Loucy (cell line): ENCODE results near the gene MTO1.

Source experiments
- H2AFZ ChIP-seq: fragments of 200-600 bp; sonication (generic); 2 replicates; pipeline ENCODE4 v1.6.0; 2016; ENCODE audit warnings: antibody characterized with exemption, mild to moderate bottlenecking, low read length, moderate library complexity
- H3F3A ChIP-seq: fragments of 200-600 bp; 2 replicates; pipeline ENCODE4 v1.6.0; 2016; ENCODE audit warnings: antibody characterized with exemption, low read depth, mild to moderate bottlenecking
- H3K27me3 ChIP-seq: fragments of 200-600 bp; sonication (generic); 2 replicates; pipeline ENCODE4 v1.6.1; 2014; ENCODE audit warnings: low read length, mild to moderate bottlenecking; ENCODE audit not compliant: insufficient read depth, poor library complexity, severe bottlenecking
- H3K36me3 ChIP-seq: fragments of 200-600 bp; sonication (generic); 2 replicates; pipeline ENCODE4 v1.6.1; 2016; ENCODE audit warnings: low read length; ENCODE audit not compliant: insufficient read depth
- H3K4me1 ChIP-seq: fragments of 200-600 bp; sonication (generic); 2 replicates; pipeline ENCODE4 v1.5.1; 2014; ENCODE audit warnings: low read length, mild to moderate bottlenecking; ENCODE audit not compliant: insufficient read depth, poor library complexity, severe bottlenecking
- H3K4me2 ChIP-seq: fragments of 200-600 bp; sonication (generic); 2 replicates; pipeline ENCODE4 v1.6.0; 2014; ENCODE audit warnings: antibody characterized with exemption, low read length, low read depth, mild to moderate bottlenecking; ENCODE audit not compliant: poor library complexity, severe bottlenecking
- H3K4me3 ChIP-seq: fragments of 200-600 bp; sonication (generic); 2 replicates; pipeline ENCODE4 v1.5.1; 2014; ENCODE audit warnings: low read length, mild to moderate bottlenecking, mixed read lengths; ENCODE audit not compliant: poor library complexity, severe bottlenecking
- H3K79me2 ChIP-seq: fragments of 200-600 bp; sonication (generic); 2 replicates; pipeline ENCODE4 v1.6.1; 2014; ENCODE audit warnings: low read length; ENCODE audit not compliant: insufficient read depth
- H3K9ac ChIP-seq: fragments of 200-600 bp; sonication (generic); 2 replicates; pipeline ENCODE4 v1.6.0; 2014; ENCODE audit warnings: mild to moderate bottlenecking, low read depth, low read length, moderate library complexity; ENCODE audit not compliant: poor library complexity, severe bottlenecking
- H3K9me2 ChIP-seq: fragments of 200-600 bp; sonication (generic); replicated peaks from 2 replicates; pipeline ENCODE4 v1.6.1; 2016; ENCODE audit warnings: low read depth, low read length, mixed read lengths
- H3K9me3 ChIP-seq: fragments of 200-600 bp; sonication (generic); 2 replicates; pipeline ENCODE4 v1.6.1; 2014; ENCODE audit warnings: mild to moderate bottlenecking, antibody characterized with exemption, low read length, low read depth; ENCODE audit not compliant: insufficient read depth
- H4K20me1 ChIP-seq: fragments of 200-600 bp; sonication (generic); 2 replicates; pipeline ENCODE4 v1.6.0; 2014; ENCODE audit warnings: antibody characterized with exemption, low read length, mild to moderate bottlenecking; ENCODE audit not compliant: insufficient read depth, poor library complexity, severe bottlenecking
- EZH2phosphoT487 ChIP-seq: fragments of 200-600 bp; IDR thresholded peaks from 2 replicates; pipeline ENCODE4 v1.6.1; 2018; ENCODE audit warnings: antibody characterized with exemption, mild to moderate bottlenecking, moderate library complexity, borderline replicate concordance
- TF ChIP-seq, protein P1 (sequence below): fragments of 200-600 bp; sonication (generic); conservative IDR thresholded peaks from 2 replicates; pipeline ENCODE4 v1.5.1; 2014; ENCODE audit warnings: mild to moderate bottlenecking, antibody characterized with exemption, low read length

The MTO1 gene

DNA sequence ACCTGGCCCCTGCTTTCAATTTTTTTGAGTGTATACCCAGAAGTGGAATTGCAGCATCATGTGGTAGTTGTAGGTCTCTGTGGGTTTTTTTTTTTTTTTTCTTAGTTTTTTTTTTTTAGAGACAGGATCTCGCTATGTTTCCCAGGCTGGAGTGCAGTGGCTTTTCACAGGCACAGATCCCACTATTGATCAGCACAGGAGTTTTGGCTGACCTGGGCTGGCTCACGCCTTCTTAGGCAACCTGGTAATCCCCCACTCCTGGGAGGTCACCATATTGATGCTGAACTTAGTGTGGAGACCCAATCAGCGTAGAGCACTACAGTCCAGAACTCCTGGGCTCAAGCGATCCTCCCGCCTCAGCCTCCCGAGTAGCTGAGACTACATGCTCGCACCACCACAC, 25.9 kb downstream of the MTO1 start:
- no peak overlapping the region for H3K9ac ChIP-seq
- no peak overlapping the region for H3K4me2 ChIP-seq
- no peaks in the 10 kb centered on the region for H3K9me3 ChIP-seq
- no peaks in the 10 kb centered on the region for H3F3A ChIP-seq
- H3K9me2 ChIP-seq = no peaks in the 10 kb centered on the region
- no peak overlapping the region for H3K4me3 ChIP-seq
- no peaks in the 10 kb centered on the region for H4K20me1 ChIP-seq
- TF ChIP-seq, protein P1, sequence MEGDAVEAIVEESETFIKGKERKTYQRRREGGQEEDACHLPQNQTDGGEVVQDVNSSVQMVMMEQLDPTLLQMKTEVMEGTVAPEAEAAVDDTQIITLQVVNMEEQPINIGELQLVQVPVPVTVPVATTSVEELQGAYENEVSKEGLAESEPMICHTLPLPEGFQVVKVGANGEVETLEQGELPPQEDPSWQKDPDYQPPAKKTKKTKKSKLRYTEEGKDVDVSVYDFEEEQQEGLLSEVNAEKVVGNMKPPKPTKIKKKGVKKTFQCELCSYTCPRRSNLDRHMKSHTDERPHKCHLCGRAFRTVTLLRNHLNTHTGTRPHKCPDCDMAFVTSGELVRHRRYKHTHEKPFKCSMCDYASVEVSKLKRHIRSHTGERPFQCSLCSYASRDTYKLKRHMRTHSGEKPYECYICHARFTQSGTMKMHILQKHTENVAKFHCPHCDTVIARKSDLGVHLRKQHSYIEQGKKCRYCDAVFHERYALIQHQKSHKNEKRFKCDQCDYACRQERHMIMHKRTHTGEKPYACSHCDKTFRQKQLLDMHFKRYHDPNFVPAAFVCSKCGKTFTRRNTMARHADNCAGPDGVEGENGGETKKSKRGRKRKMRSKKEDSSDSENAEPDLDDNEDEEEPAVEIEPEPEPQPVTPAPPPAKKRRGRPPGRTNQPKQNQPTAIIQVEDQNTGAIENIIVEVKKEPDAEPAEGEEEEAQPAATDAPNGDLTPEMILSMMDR = no peak
- TF ChIP-seq EZH2phosphoT487 = no peak
- no peak overlapping the region for H2AFZ ChIP-seq
- peaks cover 58% of the 10 kb centered on the region; the same call in 1 of the 2 replicates for H3K36me3 ChIP-seq
- H3K79me2 ChIP-seq = no peaks in the 10 kb centered on the region
- no peaks in the 10 kb centered on the region for H3K27me3 ChIP-seq
- H3K4me1 ChIP-seq = no peaks in the 10 kb centered on the region

DNA sequence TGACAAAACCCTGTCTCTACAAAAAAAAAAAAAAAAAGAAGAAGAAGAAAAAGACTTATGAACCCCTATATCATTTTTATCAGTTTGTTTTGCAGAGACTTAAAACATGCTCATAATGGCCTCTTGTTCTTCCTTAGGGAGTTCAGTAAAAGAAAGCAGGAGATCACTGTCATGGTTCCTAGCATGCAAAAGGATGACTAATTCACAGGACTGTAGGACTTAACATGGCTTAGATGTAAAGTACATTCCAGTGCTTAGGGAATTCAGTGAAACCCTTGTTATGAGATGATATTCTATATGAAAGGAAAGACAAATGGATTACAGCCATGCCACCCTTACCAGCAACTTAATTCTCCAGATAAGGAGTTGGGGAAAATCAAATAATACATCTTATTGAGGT, 29.8 kb downstream of the MTO1 start:
- Histone ChIP-seq H3K27me3 (no peaks in the 10 kb centered on the region), H4K20me1 (no peaks in the 10 kb centered on the region), H2AFZ (no peak overlapping the region)

DNA sequence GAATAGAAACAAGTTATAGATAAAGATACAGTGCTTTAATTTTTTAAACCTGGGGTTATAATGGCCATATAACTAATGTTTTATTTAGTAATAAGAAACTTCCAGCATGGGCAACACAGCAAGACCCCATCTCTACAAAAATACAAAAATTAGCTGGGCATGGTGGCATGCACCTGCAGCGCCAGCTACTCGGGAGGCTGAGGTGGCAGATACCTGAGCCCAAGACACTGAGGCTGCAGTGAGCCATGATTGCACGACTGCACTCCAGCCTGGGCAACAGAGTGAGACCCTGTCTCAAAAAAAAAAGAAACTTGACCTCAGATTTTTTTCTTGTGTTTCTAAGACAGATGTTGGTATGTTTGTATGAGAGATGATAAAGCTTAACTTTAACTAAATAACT, 36.4 kb downstream of the MTO1 start:
- Histone ChIP-seq H3K4me1 (no peaks in the 10 kb centered on the region), H4K20me1 (no peaks in the 10 kb centered on the region), H3K4me2 (no peak overlapping the region), H3K36me3 (peaks cover 61% of the 10 kb centered on the region), H3F3A (no peaks in the 10 kb centered on the region), H3K79me2 (no peaks in the 10 kb centered on the region), H3K9me3 (no peaks in the 10 kb centered on the region), H3K9ac (no peak overlapping the region), H3K4me3 (no peak overlapping the region), H2AFZ (no peak overlapping the region), H3K9me2 (no peaks in the 10 kb centered on the region), H3K27me3 (no peaks in the 10 kb centered on the region)
- TF ChIP-seq EZH2phosphoT487 = no peak
- TF ChIP-seq, protein P1 = no peak

More for the DNA sequence above, 29.8 kb downstream of the MTO1 start:
- H3K4me1 ChIP-seq = no peaks in the 10 kb centered on the region
- no peaks in the 10 kb centered on the region for H3K79me2 ChIP-seq
- H3F3A ChIP-seq = no peaks in the 10 kb centered on the region
- no peaks in the 10 kb centered on the region for H3K9me2 ChIP-seq
- H3K4me3 ChIP-seq = no peak overlapping the region
- TF ChIP-seq, protein P1 = no peak
- no peak for TF ChIP-seq EZH2phosphoT487
- H3K9ac ChIP-seq = no peak overlapping the region
- no peaks in the 10 kb centered on the region for H3K9me3 ChIP-seq
- no peak overlapping the region for H3K4me2 ChIP-seq
- peaks cover 46% of the 10 kb centered on the region for H3K36me3 ChIP-seq
